SK-N-SH (cell line): ENCODE data around the gene ST6GALNAC2. TPM values are rescaled to one million over a fixed set of nuclear protein-coding genes. Genes with fewer than 3 reads are reported as not detected.

ENCODE experiments used
- CTCF ChIA-PET: fragments of 300-600, 350-600 bp; formaldehyde crosslinking; extraction: SDS; loops from one replicate; lab custom pipeline; 2021; lab: Yijun Ruan, JAX
- POLR2A ChIA-PET: fragments of 350-600 bp; sonication (Branson Sonifier 250); formaldehyde crosslinking; extraction: SDS; loops from one replicate; lab custom pipeline; 2020; ENCODE audit warnings: antibody characterized with exemption, inconsistent platforms; lab: Yijun Ruan, JAX
- DNase-seq: peaks from one replicate; pipeline ENCODE4 v3.0.0; 2012
- H2AFZ ChIP-seq: fragments of 200-600 bp; sonication (generic); 2 replicates; pipeline ENCODE4 v1.8.1; 2016; ENCODE audit warnings: antibody characterized with exemption, mild to moderate bottlenecking, low read depth
- H3F3A ChIP-seq: fragments of 200-600 bp; sonication (generic); replicated peaks from 2 replicates; pipeline ENCODE3; 2016; ENCODE audit warnings: antibody characterized with exemption, mild to moderate bottlenecking; ENCODE audit not compliant: insufficient read depth
- H3K27ac ChIP-seq, 2 experiments: fragments of 200-500 bp in 1 of 2; fragments of 200-600 bp in 1 of 2; sonication (Bioruptor generic) in 1 of 2; sonication (generic), shearing (Covaris generic) in 1 of 2; 2 replicates each; pipeline versions ENCODE4 v1.5.1 to v1.6.1; 2014 to 2016; ENCODE audit warnings: low read depth in 2 of 2, inconsistent platforms in 1 of 2, low read length in 1 of 2, mild to moderate bottlenecking in 1 of 2, mixed read lengths in 1 of 2
- H3K27me3 ChIP-seq: fragments of 200-600 bp; sonication (generic), shearing (Covaris generic); 2 replicates; pipeline ENCODE4 v1.6.1; 2016; ENCODE audit warnings: mixed run types; ENCODE audit not compliant: insufficient read depth
- H3K36me3 ChIP-seq, 2 experiments: fragments of 200-500 bp in 1 of 2; fragments of 200-600 bp in 1 of 2; sonication (Bioruptor generic) in 1 of 2; sonication (generic) in 1 of 2; replicated peaks in 1 of 2; 2 replicates each; pipeline versions ENCODE3 to v1.5.1; 2014 to 2016; ENCODE audit warnings: low read length in 1 of 2, mild to moderate bottlenecking in 1 of 2; ENCODE audit not compliant: insufficient read depth in 2 of 2, control insufficient read depth in 1 of 2
- H3K4me1 ChIP-seq, 2 experiments: fragments of 200-500 bp in 1 of 2; fragments of 200-600 bp in 1 of 2; sonication (Bioruptor generic) in 1 of 2; sonication (generic), shearing (Covaris generic) in 1 of 2; 2 replicates each; pipeline versions ENCODE4 v1.5.1 to v1.6.1; 2014 to 2016; ENCODE audit warnings: low read depth in 1 of 2, low read length in 1 of 2, mixed run types in 1 of 2; ENCODE audit not compliant: insufficient read depth in 2 of 2, control insufficient read depth in 1 of 2
- H3K4me2 ChIP-seq: fragments of 200-600 bp; sonication (generic), shearing (Covaris generic); 2 replicates; pipeline ENCODE4 v1.6.1; 2017; ENCODE audit warnings: mixed run types
- H3K4me3 ChIP-seq, 2 experiments: fragments of 200-500 bp in 1 of 2; fragments of 200-600 bp in 1 of 2; sonication (Bioruptor generic) in 1 of 2; sonication (generic), shearing (Covaris generic) in 1 of 2; 2 replicates each; pipeline versions ENCODE4 v1.5.1 to v1.8.1; 2014 to 2016; ENCODE audit warnings: low read depth in 2 of 2, inconsistent platforms in 1 of 2, low read length in 1 of 2, mild to moderate bottlenecking in 1 of 2, mixed read lengths in 1 of 2, moderate library complexity in 1 of 2
- H3K79me2 ChIP-seq: fragments of 200-600 bp; sonication (generic); 2 replicates; pipeline ENCODE4 v1.8.1; 2017; ENCODE audit warnings: mild to moderate bottlenecking; ENCODE audit not compliant: insufficient read depth
- H3K9ac ChIP-seq: fragments of 200-600 bp; sonication (generic); 2 replicates; pipeline ENCODE4 v1.6.1; 2017; ENCODE audit warnings: mixed run types
- H3K9me2 ChIP-seq: fragments of 200-600 bp; sonication (generic); 2 replicates; pipeline ENCODE4 v1.6.1; 2017; ENCODE audit warnings: mixed run types
- H3K9me3 ChIP-seq: fragments of 200-600 bp; sonication (generic); 2 replicates; pipeline ENCODE4 v1.6.1; 2017; ENCODE audit warnings: mixed run types, mild to moderate bottlenecking, moderate library complexity
- H4K20me1 ChIP-seq: fragments of 200-600 bp; sonication (generic); 2 replicates; pipeline ENCODE4 v1.6.1; 2017; ENCODE audit warnings: mild to moderate bottlenecking, mixed run types; ENCODE audit not compliant: insufficient read depth
- EP300 ChIP-seq, 2 experiments: IDR thresholded peaks; 2 replicates each; pipeline versions ENCODE4 v1.4.0 to v1.6.1; 2012; ENCODE audit warnings: borderline replicate concordance in 1 of 2, low read depth in 1 of 2, low read length in 1 of 2
- FOSL2 ChIP-seq: IDR thresholded peaks from 2 replicates; pipeline ENCODE4 v1.4.0; 2012; ENCODE audit warnings: low read depth, mild to moderate bottlenecking, moderate library complexity, borderline replicate concordance
- JUND ChIP-seq: IDR thresholded peaks from 2 replicates; pipeline ENCODE4 v1.4.0; 2012
- MEF2A ChIP-seq: IDR thresholded peaks from 2 replicates; pipeline ENCODE4 v1.4.0; 2012; ENCODE audit warnings: low read depth, borderline replicate concordance
- NFIC ChIP-seq: IDR thresholded peaks from 2 replicates; pipeline ENCODE4 v1.4.0; 2012; ENCODE audit warnings: borderline replicate concordance
- POLR2AphosphoS5 ChIP-seq: IDR thresholded peaks from 2 replicates; pipeline ENCODE4 v1.6.1; 2012; ENCODE audit warnings: low read depth, low read length
- RXRA ChIP-seq: IDR thresholded peaks from 2 replicates; pipeline ENCODE4 v1.4.0; 2012; ENCODE audit warnings: low read depth, mild to moderate bottlenecking, borderline replicate concordance
- SIN3A ChIP-seq: IDR thresholded peaks from 2 replicates; pipeline ENCODE4 v1.6.1; 2012; ENCODE audit warnings: low read depth, mild to moderate bottlenecking, low read length, moderate library complexity, borderline replicate concordance
- SMC3 ChIP-seq: IDR thresholded peaks from 2 replicates; pipeline ENCODE4 v1.6.1; 2012; ENCODE audit warnings: low read depth, low read length, improper control_type of control experiment
- TCF12 ChIP-seq: IDR thresholded peaks from 2 replicates; pipeline ENCODE4 v1.4.0; 2012
- TEAD4 ChIP-seq: IDR thresholded peaks from 2 replicates; pipeline ENCODE4 v1.4.0; 2012; ENCODE audit warnings: mild to moderate bottlenecking, borderline replicate concordance; ENCODE audit not compliant: insufficient read depth
- YY1 ChIP-seq: IDR thresholded peaks from 2 replicates; pipeline ENCODE4 v1.4.0; 2012; ENCODE audit warnings: low read depth, mild to moderate bottlenecking
- WGBS: methylation state at CpG from one replicate; pipeline ENCODE4 v1.1.6; 2017; ENCODE audit warnings: low lambda C conversion rate; 5-methylcytosine and 5-hydroxymethylcytosine counted together
- polyA plus RNA-seq, 3 experiments: library from polyadenylated mRNA; depleted of rRNA; stranded (reverse); fragments of >200 nt; gene quantifications; 2 replicates each; pipeline ENCODE4 v1.2.3, GENCODE V29; 2012
- TF ChIP-seq, protein P1 (sequence below): IDR thresholded peaks from 2 replicates; pipeline ENCODE4 v1.4.0; 2012; ENCODE audit warnings: low read depth, borderline replicate concordance
- TF ChIP-seq, protein P2 (sequence below): IDR thresholded peaks from 2 replicates; pipeline ENCODE4 v1.4.0; 2012; ENCODE audit warnings: low read depth, borderline replicate concordance
- TF ChIP-seq, protein P3 (sequence below): IDR thresholded peaks from 2 replicates; pipeline ENCODE4; 2012
- TF ChIP-seq, protein P4 (sequence below): IDR thresholded peaks from 2 replicates; pipeline ENCODE4 v1.4.0; 2012; ENCODE audit warnings: low read depth

ST6GALNAC2 gene
- polyA plus RNA-seq, 1 of the 3 experiments (the other 2 are of a cell fraction), result 0.94 TPM

DNA sequence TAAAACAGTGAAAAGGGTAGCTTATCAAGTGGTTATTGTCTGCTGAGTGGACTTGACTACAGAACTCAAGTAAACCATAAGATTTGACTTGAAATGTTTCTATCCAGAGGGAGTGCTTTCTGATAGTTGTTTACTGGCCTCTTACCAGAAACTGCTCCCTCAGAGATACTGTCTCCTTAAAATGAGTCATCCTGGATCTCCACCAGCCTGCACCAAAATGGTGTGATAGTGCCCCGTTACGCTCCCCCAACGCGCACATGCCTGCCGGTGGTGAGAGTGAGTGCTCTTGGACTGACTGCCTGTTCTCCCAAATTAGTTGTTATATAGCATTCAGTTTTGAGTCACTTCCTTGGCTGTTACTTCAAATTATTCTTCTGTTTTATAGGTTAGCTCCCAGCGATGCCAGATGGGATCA, 22.9 kb downstream of the ST6GALNAC2 start (continued):
- TF ChIP-seq, protein P1, sequence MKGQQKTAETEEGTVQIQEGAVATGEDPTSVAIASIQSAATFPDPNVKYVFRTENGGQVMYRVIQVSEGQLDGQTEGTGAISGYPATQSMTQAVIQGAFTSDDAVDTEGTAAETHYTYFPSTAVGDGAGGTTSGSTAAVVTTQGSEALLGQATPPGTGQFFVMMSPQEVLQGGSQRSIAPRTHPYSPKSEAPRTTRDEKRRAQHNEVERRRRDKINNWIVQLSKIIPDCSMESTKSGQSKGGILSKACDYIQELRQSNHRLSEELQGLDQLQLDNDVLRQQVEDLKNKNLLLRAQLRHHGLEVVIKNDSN, result peak; percentile 30; the same call in 1 of the 2 replicates
- peak; percentile 62; the same call in 1 of the 2 replicates for TF ChIP-seq RXRA
- TF ChIP-seq, all 33 proteins: peak for 16

DNA sequence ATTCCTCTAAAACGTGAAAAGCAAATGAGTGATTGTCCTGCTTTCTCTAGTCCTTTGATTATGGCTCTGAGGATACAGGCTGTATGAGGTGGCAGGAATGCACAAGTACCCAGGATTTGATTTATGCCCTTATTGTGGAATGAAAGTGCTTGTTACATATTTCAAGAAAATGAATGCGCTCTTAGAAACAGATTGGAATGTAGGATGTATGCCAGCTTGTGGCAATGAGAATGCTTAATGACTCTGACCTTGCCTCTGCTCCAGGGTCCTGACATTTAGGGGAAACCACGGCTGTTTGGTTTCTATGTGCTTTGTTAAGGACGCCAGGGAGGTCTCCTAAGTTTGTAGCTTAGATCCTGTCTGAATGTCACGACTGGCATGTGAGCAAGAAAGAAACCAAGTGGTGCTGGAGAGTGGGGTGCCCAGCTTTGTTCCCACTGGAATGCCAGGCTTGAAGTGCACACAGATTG, 23.8 kb downstream of the ST6GALNAC2 start:
- ChIA-PET POLR2A (no interaction called here), CTCF (interaction anchor here (1.1 to 14.5 kb wide), 7 partner anchors 8 to 151 kb away, joined by 3 to 319 read pairs (median 105); partner anchors contain the start of gene MXRA7)
- H3K4me2 ChIP-seq, result peak overlapping the region; percentile 79
- no peak for DNase-seq
- H3K36me3 ChIP-seq, result peaks cover 36 to 42% of the 10 kb centered on the region in 2 experiments
- no peaks in the 10 kb centered on the region for H3K27me3 ChIP-seq
- TF ChIP-seq RXRA, result peak; percentile 51; the same call in 1 of the 2 replicates
- TF ChIP-seq SIN3A, result peak; percentile 60; the same call in 1 of the 2 replicates
- peak; percentile 61; the same call in 1 of the 2 replicates for TF ChIP-seq JUND
- peak; percentile 55; the same call in 1 of the 2 replicates for TF ChIP-seq POLR2AphosphoS5
- TF ChIP-seq, protein P2, sequence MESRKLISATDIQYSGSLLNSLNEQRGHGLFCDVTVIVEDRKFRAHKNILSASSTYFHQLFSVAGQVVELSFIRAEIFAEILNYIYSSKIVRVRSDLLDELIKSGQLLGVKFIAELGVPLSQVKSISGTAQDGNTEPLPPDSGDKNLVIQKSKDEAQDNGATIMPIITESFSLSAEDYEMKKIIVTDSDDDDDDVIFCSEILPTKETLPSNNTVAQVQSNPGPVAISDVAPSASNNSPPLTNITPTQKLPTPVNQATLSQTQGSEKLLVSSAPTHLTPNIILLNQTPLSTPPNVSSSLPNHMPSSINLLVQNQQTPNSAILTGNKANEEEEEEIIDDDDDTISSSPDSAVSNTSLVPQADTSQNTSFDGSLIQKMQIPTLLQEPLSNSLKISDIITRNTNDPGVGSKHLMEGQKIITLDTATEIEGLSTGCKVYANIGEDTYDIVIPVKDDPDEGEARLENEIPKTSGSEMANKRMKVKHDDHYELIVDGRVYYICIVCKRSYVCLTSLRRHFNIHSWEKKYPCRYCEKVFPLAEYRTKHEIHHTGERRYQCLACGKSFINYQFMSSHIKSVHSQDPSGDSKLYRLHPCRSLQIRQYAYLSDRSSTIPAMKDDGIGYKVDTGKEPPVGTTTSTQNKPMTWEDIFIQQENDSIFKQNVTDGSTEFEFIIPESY, result peak; percentile 47; the same call in 1 of the 2 replicates
- peak; percentile 82 for TF ChIP-seq TCF12
- TF ChIP-seq, protein P3, sequence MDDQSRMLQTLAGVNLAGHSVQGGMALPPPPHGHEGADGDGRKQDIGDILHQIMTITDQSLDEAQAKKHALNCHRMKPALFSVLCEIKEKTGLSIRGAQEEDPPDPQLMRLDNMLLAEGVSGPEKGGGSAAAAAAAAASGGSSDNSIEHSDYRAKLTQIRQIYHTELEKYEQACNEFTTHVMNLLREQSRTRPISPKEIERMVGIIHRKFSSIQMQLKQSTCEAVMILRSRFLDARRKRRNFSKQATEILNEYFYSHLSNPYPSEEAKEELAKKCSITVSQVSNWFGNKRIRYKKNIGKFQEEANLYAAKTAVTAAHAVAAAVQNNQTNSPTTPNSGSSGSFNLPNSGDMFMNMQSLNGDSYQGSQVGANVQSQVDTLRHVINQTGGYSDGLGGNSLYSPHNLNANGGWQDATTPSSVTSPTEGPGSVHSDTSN, result peak; percentile 94
- TF ChIP-seq FOSL2, result peak; percentile 35; the same call in 1 of the 2 replicates
- TF ChIP-seq TEAD4, result peak; percentile 78; the same call in 1 of the 2 replicates
- TF ChIP-seq SMC3, result no peak
- TF ChIP-seq MEF2A, result no peak
- TF ChIP-seq EP300 (IDR thresholded peaks at IDR 0.05; ENCODE audit: borderline replicate concordance in 1 of 2, low read depth in 1 of 2, low read length in 1 of 2), result peak in 1 of 2 experiments; percentile 74; a peak in 2 of 4 replicates
- TF ChIP-seq YY1, result no peak
- peak; percentile 87 for TF ChIP-seq NFIC
- TF ChIP-seq, protein P4, sequence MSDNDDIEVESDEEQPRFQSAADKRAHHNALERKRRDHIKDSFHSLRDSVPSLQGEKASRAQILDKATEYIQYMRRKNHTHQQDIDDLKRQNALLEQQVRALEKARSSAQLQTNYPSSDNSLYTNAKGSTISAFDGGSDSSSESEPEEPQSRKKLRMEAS, result peak; percentile 37; the same call in 1 of the 2 replicates
- H3K79me2 ChIP-seq, result peaks cover 55% of the 10 kb centered on the region
- H4K20me1 ChIP-seq, result peaks cover 66% of the 10 kb centered on the region
- peaks cover 30 to 32% of the 10 kb centered on the region in 2 experiments for H3K4me1 ChIP-seq
- H3K4me3 ChIP-seq, result no peak overlapping the region
- H2AFZ ChIP-seq, result no peak overlapping the region
- peak overlapping the region; percentile 33; the same call in 1 of the 2 replicates for H3K9ac ChIP-seq
- H3K9me2 ChIP-seq, result no peaks in the 10 kb centered on the region
- no peaks in the 10 kb centered on the region for H3K9me3 ChIP-seq
- WGBS, result 29% methylated on average over 5 of the region's 5 CpGs
- H3K27ac ChIP-seq, result peak overlapping the region; percentile 73 to 76
- peaks cover 49% of the 10 kb centered on the region for H3F3A ChIP-seq
